HG03103 (cell line): ENCODE data around the gene TNS3.

Experiments
- ATAC-seq: cut with Tn5 transposase; IDR thresholded peaks from one replicate; pipeline ENCODE4 v1.9.1; 2021; ENCODE audit warnings: low read depth; ENCODE audit not compliant: unreplicated experiment

The TNS3 gene

DNA sequence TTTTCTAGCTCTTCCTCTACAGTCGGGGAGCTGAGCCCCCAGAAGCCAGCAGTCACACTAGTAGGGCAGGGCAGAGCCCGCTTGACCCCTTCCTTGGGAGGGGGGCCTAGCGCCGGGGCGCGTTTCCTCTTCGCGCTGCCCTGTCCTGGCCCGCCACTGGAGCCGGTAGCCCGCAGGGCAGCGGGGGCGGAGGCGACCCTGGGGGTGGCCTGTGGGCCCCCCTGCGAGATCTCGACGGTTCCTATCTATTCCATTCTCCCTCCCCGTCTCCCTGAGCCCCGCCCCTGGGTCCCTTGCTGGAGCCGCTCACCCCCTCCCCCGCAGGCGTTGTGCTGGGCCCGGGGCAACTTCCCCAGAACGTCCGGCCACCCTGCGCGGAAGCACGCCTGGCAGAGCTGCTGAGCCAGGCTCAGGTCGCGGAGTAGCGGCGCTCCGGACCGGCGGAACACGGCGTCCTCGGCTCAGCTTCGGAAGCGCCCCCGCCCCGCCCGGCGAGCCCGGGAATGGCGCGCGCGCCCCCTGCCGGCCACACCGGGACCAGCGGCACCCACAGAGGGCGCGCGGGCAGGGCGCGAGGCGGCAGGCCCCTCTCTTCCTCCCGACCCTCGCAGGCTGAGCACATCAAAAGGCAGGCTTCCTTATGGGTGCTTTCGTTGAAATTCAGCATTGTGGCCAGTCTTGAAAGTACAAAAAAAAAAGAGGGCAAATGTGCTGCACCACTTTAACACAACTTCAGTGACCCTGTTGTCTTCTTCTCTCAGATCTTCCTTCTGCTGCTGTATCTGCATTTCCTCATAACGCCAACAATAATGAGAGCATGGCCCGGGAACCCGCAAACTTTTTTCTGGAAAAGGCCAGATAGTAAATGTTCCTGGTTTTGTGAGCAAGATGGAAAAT, 327.6 kb downstream of the TNS3 start:
- ATAC-seq = peak; percentile 76

DNA sequence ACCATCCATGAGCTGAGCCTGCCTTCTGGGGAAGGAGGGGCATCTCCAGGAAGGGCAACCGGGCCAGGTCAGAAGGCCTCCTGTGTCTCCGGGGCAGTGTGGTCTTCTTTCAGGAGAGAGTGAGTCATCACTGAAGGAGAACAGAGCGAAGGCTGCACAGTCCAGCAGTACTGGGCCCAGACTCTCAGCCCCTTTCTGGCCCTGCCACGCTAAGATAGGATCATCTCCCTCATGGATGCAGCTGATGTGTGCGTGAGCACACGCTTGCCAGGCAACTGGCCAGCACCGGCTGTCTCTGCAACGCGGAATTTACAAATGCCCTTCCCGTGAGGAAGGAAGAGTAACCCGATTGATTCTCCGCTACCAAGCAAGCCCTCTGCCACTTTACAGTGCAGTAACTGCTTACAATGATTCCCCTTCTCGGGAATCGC, 328.2 kb downstream of the TNS3 start:
- peak; percentile 14 for ATAC-seq

DNA sequence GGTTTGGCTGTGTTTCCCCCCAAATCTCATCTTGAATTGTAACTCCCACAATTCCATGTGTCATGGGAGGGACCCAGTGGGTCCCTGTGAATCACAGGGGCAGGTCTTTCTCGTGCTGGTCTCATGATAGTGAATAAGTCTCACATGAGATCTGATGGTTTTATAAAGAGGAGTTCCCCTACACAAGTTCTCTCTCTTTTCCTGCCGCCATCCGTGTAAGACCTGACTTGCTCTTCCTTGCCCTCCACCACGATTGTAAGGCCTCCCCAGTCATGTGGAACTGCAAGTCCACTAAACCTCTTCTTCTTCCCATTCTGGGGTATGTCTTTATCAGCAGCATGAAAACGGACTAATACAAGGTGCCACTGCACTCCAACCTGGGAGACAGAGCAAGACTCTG, 329.2 kb downstream of the TNS3 start:
- ATAC-seq = no peak

DNA sequence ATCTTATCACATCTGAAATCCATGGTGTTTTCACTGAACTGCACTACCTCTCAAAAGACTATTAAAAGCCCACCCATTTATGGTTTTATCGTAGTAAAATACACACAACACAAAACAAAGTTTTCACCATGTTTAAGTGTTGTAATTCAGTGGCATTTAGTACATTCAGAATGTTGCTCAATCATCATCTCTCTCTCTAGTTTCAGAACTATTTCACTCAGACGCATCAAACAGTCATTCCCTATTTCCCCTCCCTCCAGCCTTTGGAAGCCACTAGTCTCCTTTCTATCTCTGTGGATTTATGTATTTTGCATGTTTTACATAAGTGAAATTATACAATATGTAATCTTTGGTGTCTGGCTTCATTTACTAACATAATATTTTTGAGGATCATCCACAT, 332.6 kb downstream of the TNS3 start:
- no peak for ATAC-seq

DNA sequence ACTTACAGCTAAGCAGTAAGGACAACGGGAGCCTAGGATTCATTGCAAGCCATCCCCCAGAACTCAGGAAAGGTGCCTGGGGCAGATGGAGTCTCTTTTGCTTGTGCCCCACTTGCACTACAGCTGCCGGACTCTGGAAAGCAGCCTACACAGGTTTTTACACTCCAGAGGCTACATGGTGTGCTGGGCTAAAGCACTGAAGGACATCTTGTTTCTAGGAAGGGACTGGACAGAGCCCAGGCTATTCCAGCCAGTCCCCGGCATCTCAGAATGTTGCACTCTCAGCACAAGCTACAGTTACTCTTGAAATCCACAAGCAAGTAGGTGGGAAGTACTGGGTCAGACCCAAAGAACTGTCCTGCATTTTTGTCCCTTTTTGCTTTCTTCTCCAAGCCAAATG, 333.1 kb downstream of the TNS3 start:
- ATAC-seq = no peak

DNA sequence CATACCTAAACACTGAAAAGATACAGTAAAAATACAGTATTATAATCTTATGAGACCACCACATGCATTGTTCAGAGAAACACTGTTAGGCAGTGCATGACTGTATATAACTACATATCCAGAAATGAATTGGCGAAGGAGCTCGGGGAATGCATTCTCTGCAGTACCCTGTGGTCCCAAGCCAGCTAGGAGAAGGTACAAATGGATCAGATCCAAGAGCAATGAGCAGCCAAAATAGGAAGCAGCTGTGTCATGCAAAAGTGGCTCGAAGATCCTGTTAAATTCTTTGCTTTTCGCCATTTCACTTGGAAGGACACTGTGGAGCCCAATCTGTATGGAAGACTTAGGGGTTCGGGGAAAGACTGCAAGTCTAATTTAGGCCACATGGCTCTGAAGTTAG, 334.8 kb downstream of the TNS3 start:
- ATAC-seq = no peak

DNA sequence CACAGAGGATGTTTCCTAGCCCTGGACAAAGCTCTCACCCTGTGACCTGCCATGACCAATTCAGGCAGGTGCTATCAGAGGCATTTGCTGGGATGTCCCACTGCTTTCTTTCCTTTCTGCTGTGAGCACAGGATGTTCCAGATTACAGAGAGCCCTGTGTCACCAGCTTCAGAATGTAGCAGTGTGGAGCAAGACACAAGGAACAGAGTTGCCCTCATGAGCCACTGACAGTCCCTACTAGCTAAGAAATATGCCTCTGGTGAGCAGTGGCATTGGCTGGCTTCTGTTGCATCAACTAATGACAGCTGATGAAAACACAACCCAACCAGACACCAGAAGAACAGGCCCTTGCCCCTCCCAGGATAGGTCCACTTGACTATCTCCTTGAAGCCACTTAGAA, 337.2 kb downstream of the TNS3 start:
- ATAC-seq = no peak

DNA sequence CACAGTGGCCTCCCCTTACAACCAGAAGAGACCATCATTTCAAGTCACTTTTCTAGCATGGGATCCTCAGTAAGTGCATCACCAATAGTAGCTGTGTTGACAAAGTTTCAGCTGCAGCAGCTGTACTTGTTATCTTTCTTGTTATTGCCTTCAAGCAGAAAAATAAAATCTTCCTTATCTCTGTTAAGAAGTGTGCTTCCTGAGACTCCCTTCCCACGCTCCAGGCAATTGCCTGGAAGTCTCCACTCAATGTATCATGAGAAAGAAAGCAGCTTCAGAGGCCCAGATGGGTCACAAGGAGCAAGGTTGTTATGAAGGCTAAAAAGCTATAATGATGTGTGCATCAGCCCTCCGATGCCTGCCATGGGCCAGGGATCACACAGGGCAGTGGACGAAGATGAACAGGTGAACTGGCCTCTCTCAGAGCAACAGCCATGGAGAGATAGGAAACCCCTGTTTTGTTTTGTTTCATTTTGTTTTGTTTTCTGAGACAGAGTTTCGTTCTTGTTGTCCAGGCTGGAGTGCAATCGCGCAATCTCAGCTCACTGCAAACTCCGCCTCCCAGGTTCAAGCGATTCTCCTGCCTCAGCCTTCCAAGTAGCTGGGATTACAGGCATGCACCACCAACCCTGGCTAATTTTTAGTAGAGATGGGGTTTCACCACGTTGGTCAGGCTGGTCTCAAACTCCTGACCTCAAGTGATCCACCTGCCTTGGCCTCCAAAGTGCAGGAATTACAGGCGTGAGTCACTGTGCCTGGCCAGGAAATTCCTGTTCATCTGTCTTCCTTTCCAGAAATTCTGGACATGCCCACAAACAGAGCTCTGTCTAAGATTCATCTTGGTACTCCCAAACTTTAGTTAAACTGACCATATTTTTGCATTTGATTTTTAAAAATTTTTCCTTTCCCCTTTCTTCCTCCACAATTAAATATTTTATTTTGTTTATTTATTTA, 340.5 kb downstream of the TNS3 start:
- ATAC-seq = no peak

GRCh38 chr7:47239931-47240421, 341.9 kb downstream of the TNS3 start:
- ATAC-seq = no peak

DNA sequence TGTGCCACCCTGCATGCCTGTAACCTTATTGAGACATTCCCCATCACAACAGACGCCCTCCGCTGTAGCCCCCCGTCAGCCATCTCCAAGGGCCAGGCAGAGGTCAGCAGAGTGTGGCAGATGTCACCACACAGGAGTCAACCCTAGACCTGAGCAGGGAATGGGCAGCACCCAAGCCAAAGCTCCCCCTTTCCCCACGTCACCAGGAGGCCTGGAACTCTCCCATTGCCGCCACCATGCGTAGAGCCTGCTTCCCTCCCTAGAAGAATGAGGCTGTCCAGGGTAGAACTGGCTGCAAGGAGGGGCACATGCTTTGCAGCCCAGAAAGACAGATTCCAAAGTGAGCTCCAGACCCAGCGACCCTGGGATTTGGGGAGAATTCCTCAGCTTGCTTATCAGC, 342.9 kb downstream of the TNS3 start:
- ATAC-seq = no peak

DNA sequence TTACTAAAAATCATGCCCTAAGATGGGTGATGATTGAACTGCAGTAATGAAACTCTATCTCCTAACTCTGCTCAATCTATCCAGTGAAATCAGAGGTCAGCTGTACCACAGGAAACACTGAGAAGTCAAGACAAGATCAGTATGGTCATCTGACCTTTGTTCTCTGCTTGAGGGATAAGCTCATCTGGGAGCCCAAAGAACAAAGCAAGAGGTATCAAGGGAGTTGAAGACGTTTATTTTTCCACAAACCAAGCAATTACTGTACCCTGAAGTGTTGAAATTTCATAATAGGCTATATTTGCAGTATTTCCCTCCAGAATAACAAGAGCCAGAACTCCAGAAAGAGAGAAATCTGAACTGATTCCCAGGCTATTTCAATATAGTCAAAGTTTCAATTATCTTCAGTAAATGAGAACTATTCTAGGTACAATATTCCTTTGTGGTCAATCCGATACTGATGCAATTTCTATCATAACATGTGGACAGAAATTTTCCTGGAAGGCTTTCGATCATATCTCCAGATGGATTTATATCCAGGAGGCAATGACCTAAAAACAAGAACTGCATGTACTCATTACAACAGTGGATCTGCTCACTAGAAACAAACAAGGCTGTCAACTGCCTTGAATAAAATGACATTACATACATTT, 345.3 kb downstream of the TNS3 start:
- no peak for ATAC-seq

DNA sequence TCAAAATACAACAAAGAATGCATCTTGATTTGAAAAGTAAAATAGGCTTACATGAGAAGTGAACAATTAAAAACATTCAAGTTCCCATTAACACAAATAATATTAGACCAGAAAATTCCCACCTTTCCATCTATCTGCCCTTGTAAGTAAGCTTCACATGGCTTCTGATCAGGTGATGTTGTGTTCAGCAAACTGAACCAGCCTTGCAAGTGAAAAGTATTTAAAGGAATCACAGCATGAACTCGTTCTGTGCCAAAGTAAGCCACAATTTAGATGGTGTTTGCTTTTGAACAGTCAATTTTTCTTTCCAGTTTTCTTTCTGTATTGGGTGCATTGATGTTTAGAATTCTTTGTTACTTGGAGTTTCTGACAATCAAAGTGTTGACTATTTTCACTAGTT, 347.9 kb downstream of the TNS3 start:
- ATAC-seq = no peak

DNA sequence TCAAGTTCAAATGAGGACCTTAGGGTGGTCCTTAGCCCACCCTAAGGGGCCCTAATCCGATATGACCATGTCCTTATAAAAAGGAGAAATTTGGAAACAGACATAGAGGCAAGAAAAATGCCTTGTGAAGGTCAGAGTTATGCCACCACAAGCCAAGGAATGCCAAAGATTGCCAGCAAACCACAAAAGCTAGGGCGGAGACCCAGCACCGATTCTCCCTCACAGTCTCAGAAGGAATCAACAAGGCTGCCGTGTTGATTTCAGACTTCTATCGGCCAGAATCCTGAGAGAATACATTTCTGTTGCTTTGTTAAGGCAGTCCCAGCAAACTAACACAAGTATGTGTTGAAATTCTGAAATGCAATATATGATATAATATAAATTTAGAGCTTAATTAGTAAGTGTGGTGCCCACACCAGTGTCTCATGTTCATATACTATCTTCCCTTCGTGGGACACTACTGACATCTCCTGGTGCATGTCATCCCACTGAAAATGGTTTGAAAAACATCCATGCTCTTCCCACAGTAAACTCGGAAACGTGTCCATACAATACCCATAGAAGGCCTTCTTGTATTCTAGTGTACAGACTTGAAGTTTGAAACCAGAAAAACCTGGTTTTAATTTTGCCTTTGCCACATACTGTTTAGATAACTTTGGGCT, 349.0 kb downstream of the TNS3 start:
- no peak for ATAC-seq

- no peak for ATAC-seq
Observed at GRCh38 chr7:47231627-47232026, 350.3 kb downstream of the TNS3 start.

- no peak for ATAC-seq
Observed at GRCh38 chr7:47231032-47231431, 350.9 kb downstream of the TNS3 start.

DNA sequence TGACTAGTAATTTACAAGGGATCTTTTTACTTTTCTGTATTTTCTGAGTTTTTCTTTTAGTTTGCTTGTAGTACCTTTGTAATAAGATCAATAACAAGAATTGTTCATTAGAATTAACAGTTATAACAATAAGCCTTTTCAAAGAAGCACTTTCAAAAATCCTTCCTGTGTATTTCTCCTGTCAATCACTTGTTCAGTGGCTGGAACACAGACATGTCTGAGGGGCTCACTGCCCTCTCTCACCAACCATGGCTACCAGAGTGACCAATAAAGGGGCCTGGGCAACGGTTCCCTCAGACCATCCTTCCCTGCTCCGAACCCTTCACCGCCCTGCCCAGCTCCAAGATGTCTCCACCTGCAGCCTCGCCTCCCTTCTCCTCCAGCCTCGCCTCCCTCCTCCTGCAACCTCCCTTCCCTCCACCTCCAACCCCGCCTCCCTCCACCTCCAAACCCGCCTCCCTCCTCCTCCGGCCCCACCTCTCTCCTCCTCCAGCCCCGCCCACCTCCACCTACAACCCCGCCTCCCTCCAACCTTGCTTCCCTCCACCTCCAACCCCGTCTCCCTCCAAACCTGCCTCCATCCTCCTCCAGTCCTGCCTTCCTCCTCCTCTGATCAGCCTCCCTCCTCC, 353.4 kb downstream of the TNS3 start:
- ATAC-seq = no peak

- ATAC-seq = peak; percentile 46
Observed at GRCh38 chr7:47227762-47228177, 354.1 kb downstream of the TNS3 start.

- no peak for ATAC-seq
Observed at GRCh38 chr7:47226696-47227095, 355.2 kb downstream of the TNS3 start.

- peak; percentile 36 for ATAC-seq
Observed at GRCh38 chr7:47225387-47226131, 356.4 kb downstream of the TNS3 start.
